PC-3 (cell line): ENCODE data around the gene HBE1.

ENCODE experiments used
- CTCF ChIP-seq: fragments of 300-600 bp; sonication (generic); conservative IDR thresholded peaks from 2 replicates; pipeline ENCODE4 v1.5.1; 2017; ENCODE audit warnings: antibody characterized with exemption, low read depth, mild to moderate bottlenecking, low read length
- EZH2 ChIP-seq: fragments of 300-600 bp; sonication (generic); IDR thresholded peaks from one replicate; pipeline ENCODE4 v1.6.1; 2017; ENCODE audit warnings: antibody characterized with exemption, mild to moderate bottlenecking, low read length; ENCODE audit not compliant: unreplicated experiment
- EZH2phosphoT487 ChIP-seq: fragments of 300-600 bp; sonication (generic); IDR thresholded peaks from 2 replicates; pipeline ENCODE4 v1.6.1; 2018; ENCODE audit warnings: mild to moderate bottlenecking, antibody characterized with exemption, low read length, borderline replicate concordance

- TF ChIP-seq EZH2 = no peak
- TF ChIP-seq CTCF = no peak
- no peak for TF ChIP-seq EZH2phosphoT487
These were observed 39.9 kb downstream of the HBE1 start for GRCh38 chr11:5229796-5230195.
